ENCODE results near the gene BMP7. TPM values are rescaled to one million over a fixed set of nuclear protein-coding genes. Genes with fewer than 3 reads are reported as not detected.

BMP7 gene
- total RNA-seq, 2 experiments from 2014 or later: 2.2 to 94.2 TPM

DNA sequence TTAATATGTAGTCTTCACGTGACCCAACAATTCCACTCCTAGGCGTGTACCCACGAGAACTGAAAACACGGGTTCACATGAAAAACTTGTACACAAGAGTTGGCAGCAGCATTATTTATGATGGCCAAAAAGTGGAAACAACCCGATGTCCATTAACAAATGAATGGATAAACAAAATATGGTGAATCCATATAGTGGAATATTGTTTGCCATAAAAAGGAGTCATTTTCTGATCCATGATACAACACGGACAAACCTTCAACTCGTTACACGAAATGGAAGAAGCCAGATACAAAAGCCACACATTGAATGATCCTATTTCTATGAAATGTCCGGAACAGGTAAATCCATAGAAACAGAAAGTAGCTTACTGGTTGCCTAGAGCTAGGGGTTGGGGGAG is 78.4 kb downstream of the BMP7 start:
- Histone ChIP-seq H3K36me3 (ENCODE audit: insufficient read depth, low read length) (peaks cover 21% of the 10 kb centered on the region), H3K9me2 (ENCODE audit: insufficient read depth, low read length) (no peaks in the 10 kb centered on the region), H3K4me3 (ENCODE audit: low read depth, low read length, poor library complexity, severe bottlenecking) (no peak overlapping the region), H2AFZ (ENCODE audit: low read length) (no peak overlapping the region), H3K27ac (ENCODE audit: low read depth, low read length, poor library complexity, severe bottlenecking) (no peak overlapping the region), H3K9me3 (ENCODE audit: low read length) (no peaks in the 10 kb centered on the region), H3K79me2 (ENCODE audit: insufficient read depth, low read depth, low read length) (no peaks in the 10 kb centered on the region), H4K20me1 (ENCODE audit: insufficient read depth, low read length) (no peaks in the 10 kb centered on the region; the same call in 1 of the 2 replicates), H3K4me2 (ENCODE audit: low read length) (no peak overlapping the region), H3K4me1 (ENCODE audit: insufficient read depth, low read length, poor library complexity, severe bottlenecking) (no peaks in the 10 kb centered on the region)
- BruUV-seq (replicated peaks): no TSS peak
- DNase-seq (ENCODE audit: low spot score): no peak
- TF ChIP-seq EZH2phosphoT487 (IDR thresholded peaks at IDR 0.05; ENCODE audit: borderline replicate concordance, low read depth, low read length) (no peak), CTCF (conservative IDR thresholded peaks at IDR 0.05; ENCODE audit: low read length) (no peak)
- CTCF ChIA-PET (ENCODE audit: unreplicated experiment): no interaction called here
- intact Hi-C loops (cut with micrococcal nuclease; ENCODE audit: unreplicated experiment): no loop called here
- POLR2A ChIA-PET: interaction anchor here (0.7 kb wide), 1 partner anchor 144 kb away, joined by 3 read pairs; no protein-coding TSS in a partner anchor

DNA sequence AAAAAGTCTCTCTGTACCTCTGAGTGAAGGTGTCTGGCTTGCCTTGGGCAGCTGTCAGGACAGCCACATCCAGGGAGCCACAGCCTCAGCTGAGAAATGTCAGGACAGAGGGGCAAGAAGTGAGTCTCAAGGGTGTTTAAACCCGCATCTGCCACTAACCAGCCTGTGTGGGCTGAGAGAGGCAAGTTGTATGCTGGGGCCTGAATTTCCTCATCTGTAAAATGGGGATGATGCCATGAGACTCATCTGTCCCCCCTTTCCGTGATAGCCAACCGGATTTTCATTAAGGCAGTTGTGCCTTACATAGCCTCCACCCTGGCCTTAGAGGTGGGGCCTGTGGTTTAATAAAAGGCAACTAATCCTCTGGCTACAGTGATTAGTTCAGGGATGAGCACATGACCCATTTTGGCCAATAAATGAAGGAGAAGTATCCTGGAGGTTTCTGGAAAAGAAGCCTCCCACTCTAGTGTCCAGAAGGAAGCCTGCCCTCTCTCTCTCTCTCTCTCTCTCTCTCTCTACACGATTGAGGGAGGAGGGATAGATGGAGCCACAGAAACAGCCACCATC is 79.3 kb downstream of the BMP7 start:
- peaks cover 23% of the 10 kb centered on the region for H3K36me3 ChIP-seq (ENCODE audit: insufficient read depth, low read length)
- no peaks in the 10 kb centered on the region for H3K79me2 ChIP-seq (ENCODE audit: insufficient read depth, low read depth, low read length)
- no peak overlapping the region for H3K4me2 ChIP-seq (ENCODE audit: low read length)
- CTCF ChIA-PET (ENCODE audit: unreplicated experiment): no interaction called here
- no TSS peak for BruUV-seq (replicated peaks)
- no peak overlapping the region for H3K4me3 ChIP-seq (ENCODE audit: low read depth, low read length, poor library complexity, severe bottlenecking)
- intact Hi-C loops (cut with micrococcal nuclease; ENCODE audit: unreplicated experiment): no loop called here
- TF ChIP-seq EZH2phosphoT487 (IDR thresholded peaks at IDR 0.05; ENCODE audit: borderline replicate concordance, low read depth, low read length): no peak
- TF ChIP-seq CTCF (conservative IDR thresholded peaks at IDR 0.05; ENCODE audit: low read length): no peak
- H3K27ac ChIP-seq (ENCODE audit: low read depth, low read length, poor library complexity, severe bottlenecking): no peak overlapping the region
- DNase-seq (ENCODE audit: low spot score): no peak
- H3K4me1 ChIP-seq (ENCODE audit: insufficient read depth, low read length, poor library complexity, severe bottlenecking): no peaks in the 10 kb centered on the region
- POLR2A ChIA-PET: interaction anchor here (0.5 kb wide), 1 partner anchor 69 kb away, joined by 3 read pairs; no protein-coding TSS in a partner anchor
- H4K20me1 ChIP-seq (ENCODE audit: insufficient read depth, low read length): no peaks in the 10 kb centered on the region; the same call in 1 of the 2 replicates
- H3K9me3 ChIP-seq (ENCODE audit: low read length): no peaks in the 10 kb centered on the region
- no peak overlapping the region for H2AFZ ChIP-seq (ENCODE audit: low read length)
- no peaks in the 10 kb centered on the region for H3K9me2 ChIP-seq (ENCODE audit: insufficient read depth, low read length)

GRCh38 chr20:57186192-57186591 is 80.2 kb downstream of the BMP7 start:
- CTCF ChIA-PET (ENCODE audit: unreplicated experiment): no interaction called here
- no peaks in the 10 kb centered on the region; the same call in 1 of the 2 replicates for H4K20me1 ChIP-seq (ENCODE audit: insufficient read depth, low read length)
- TF ChIP-seq CTCF (conservative IDR thresholded peaks at IDR 0.05; ENCODE audit: low read length): no peak
- TF ChIP-seq EZH2phosphoT487 (IDR thresholded peaks at IDR 0.05; ENCODE audit: borderline replicate concordance, low read depth, low read length): no peak
- no peak overlapping the region for H2AFZ ChIP-seq (ENCODE audit: low read length)
- no peaks in the 10 kb centered on the region for H3K9me2 ChIP-seq (ENCODE audit: insufficient read depth, low read length)
- no peak overlapping the region for H3K4me3 ChIP-seq (ENCODE audit: low read depth, low read length, poor library complexity, severe bottlenecking)
- H3K4me2 ChIP-seq (ENCODE audit: low read length): no peak overlapping the region
- BruUV-seq (replicated peaks): no TSS peak
- no peaks in the 10 kb centered on the region for H3K79me2 ChIP-seq (ENCODE audit: insufficient read depth, low read depth, low read length)
- H3K27ac ChIP-seq (ENCODE audit: low read depth, low read length, poor library complexity, severe bottlenecking): no peak overlapping the region
- intact Hi-C loops (cut with micrococcal nuclease; ENCODE audit: unreplicated experiment): no loop called here
- no peaks in the 10 kb centered on the region for H3K4me1 ChIP-seq (ENCODE audit: insufficient read depth, low read length, poor library complexity, severe bottlenecking)
- H3K36me3 ChIP-seq (ENCODE audit: insufficient read depth, low read length): peaks cover 23% of the 10 kb centered on the region
- POLR2A ChIA-PET: no interaction called here
- DNase-seq (ENCODE audit: low spot score): no peak
- H3K9me3 ChIP-seq (ENCODE audit: low read length): no peaks in the 10 kb centered on the region

All from OCI-LY7 (cell line).